ENCODE measurements around the gene RBAK. TPM values are rescaled to one million over a fixed set of nuclear protein-coding genes. Genes with fewer than 3 reads are reported as not detected.

Gene RBAK
- total RNA-seq, 4 donors from 2014 or later, result 10.4 to 21.5 (median 12.2) TPM

DNA sequence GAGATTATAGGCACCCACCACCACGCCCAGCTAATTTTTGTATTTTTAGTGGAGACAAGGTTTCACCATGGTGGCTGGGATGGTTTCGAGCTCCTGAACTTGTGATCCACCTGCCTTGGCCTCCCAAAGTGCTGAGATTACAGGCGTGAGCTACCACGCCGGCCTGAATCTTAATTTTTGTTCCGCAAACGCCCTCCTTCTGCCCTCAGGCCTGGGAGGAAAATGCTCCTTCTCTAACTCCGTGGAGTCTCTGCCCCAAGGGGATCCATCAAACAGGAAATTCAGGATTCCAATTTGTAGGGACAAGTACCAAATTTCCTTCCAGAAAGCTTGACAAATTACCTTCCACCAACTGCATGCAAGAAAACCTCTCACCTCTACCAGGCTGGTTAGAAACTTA lies 43.2 kb downstream of the RBAK start:
- Histone ChIP-seq H3K4me1 (peaks cover 0 to 3% of the 10 kb centered on the region in 2 donors), H3K27me3 (no peaks in the 10 kb centered on the region), H3K9me3 (no peaks in the 10 kb centered on the region), H3K36me3 (no peaks in the 10 kb centered on the region), H3K4me3 (replicated peaks in 1 of 3) (no peak overlapping the region), H3K27ac (no peak overlapping the region)
- TF ChIP-seq, protein P1, sequence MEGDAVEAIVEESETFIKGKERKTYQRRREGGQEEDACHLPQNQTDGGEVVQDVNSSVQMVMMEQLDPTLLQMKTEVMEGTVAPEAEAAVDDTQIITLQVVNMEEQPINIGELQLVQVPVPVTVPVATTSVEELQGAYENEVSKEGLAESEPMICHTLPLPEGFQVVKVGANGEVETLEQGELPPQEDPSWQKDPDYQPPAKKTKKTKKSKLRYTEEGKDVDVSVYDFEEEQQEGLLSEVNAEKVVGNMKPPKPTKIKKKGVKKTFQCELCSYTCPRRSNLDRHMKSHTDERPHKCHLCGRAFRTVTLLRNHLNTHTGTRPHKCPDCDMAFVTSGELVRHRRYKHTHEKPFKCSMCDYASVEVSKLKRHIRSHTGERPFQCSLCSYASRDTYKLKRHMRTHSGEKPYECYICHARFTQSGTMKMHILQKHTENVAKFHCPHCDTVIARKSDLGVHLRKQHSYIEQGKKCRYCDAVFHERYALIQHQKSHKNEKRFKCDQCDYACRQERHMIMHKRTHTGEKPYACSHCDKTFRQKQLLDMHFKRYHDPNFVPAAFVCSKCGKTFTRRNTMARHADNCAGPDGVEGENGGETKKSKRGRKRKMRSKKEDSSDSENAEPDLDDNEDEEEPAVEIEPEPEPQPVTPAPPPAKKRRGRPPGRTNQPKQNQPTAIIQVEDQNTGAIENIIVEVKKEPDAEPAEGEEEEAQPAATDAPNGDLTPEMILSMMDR (IDR thresholded peaks at IDR 0.05), result no peak
- intact Hi-C loops (cut with DNase I), result loop anchor here (5.0 to 10.0 kb wide), 3 partner anchors 114 to 284 kb away; no protein-coding TSS in a partner anchor
- DNase-seq, result no peak
- WGBS, 2 donors, result 64 to 74% methylated on average over 8 of the region's 8 CpGs

DNA sequence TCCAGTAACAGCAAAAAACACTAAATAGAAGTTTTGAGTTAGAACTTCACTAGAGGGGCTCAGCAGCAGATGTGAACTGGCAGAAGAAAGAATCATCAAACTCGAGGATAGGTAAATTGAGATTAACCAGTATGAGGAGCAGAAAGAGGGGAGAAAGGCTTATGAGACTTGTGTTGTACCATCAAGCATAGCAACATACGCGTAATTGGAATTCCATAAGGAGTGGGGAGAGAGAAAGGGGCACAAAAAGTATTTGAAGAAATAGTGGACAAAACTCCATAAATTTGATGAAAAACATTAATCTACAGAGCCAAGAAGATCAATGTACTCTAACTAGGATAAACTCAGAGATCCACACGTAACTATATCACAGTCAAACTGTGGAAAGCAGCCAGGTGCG lies 48.3 kb downstream of the RBAK start:
- no peak overlapping the region for H3K4me3 ChIP-seq (replicated peaks in 1 of 3)
- 60 to 66% methylated on average over 5 of the region's 5 CpGs for WGBS, 2 donors
- H3K27ac ChIP-seq, result no peak overlapping the region
- no peaks in the 10 kb centered on the region for H3K27me3 ChIP-seq
- no peaks in the 10 kb centered on the region for H3K4me1 ChIP-seq
- no peaks in the 10 kb centered on the region for H3K9me3 ChIP-seq
- TF ChIP-seq, protein P1 (IDR thresholded peaks at IDR 0.05), result no peak
- no peak for TF ChIP-seq POLR2A (IDR thresholded peaks at IDR 0.05)
- intact Hi-C loops (cut with DNase I), result no loop called here
- H3K36me3 ChIP-seq, result no peaks in the 10 kb centered on the region
- DNase-seq, result no peak

- no peaks in the 10 kb centered on the region for H3K27me3 ChIP-seq
- 84 to 89% methylated on average over 2 of the region's 2 CpGs for WGBS, 2 donors
These were observed 49.0 kb downstream of the RBAK start for GRCh38 chr7:5094641-5095040.

GRCh38 chr7:5116359-5116758 lies 70.7 kb downstream of the RBAK start:
- intact Hi-C loops (cut with DNase I), result no loop called here

More at GRCh38 chr7:5094641-5095040, 49.0 kb downstream of the RBAK start:
- no peak for TF ChIP-seq POLR2A (IDR thresholded peaks at IDR 0.05)
- TF ChIP-seq, protein P1 (IDR thresholded peaks at IDR 0.05), result no peak
- Histone ChIP-seq H3K36me3 (no peaks in the 10 kb centered on the region), H3K9me3 (no peaks in the 10 kb centered on the region), H3K27ac (no peak overlapping the region), H3K4me1 (no peaks in the 10 kb centered on the region), H3K4me3 (replicated peaks in 1 of 3) (no peak overlapping the region)
- intact Hi-C loops (cut with DNase I), result no loop called here
- DNase-seq, result no peak

More at GRCh38 chr7:5116359-5116758, 70.7 kb downstream of the RBAK start:
- no peaks in the 10 kb centered on the region for H3K4me1 ChIP-seq
- 56 to 74% methylated on average over 6 of the region's 7 CpGs for WGBS, 2 donors
- no peak for DNase-seq
- no peaks in the 10 kb centered on the region for H3K27me3 ChIP-seq
- no peak overlapping the region for H3K4me3 ChIP-seq (replicated peaks in 1 of 3)
- H3K9me3 ChIP-seq, result no peaks in the 10 kb centered on the region
- TF ChIP-seq, protein P1 (IDR thresholded peaks at IDR 0.05), result no peak
- TF ChIP-seq POLR2A (IDR thresholded peaks at IDR 0.05), result no peak
- H3K36me3 ChIP-seq, result no peaks in the 10 kb centered on the region
- H3K27ac ChIP-seq, result no peak overlapping the region
